Retinal pigment epithelial cell (primary cell): ENCODE data around the gene SLC25A52.
"Not testable (repeated sequence)": the region's sequence is repeated elsewhere in the genome, so short reads cannot be mapped to it uniquely, and the experiment has no call there.

ENCODE experiments used
- DNase-seq: peaks from one replicate; pipeline ENCODE4 v3.0.0-alpha.2; 2010; ENCODE audit warnings: low read depth
- H3K4me3 ChIP-seq: 2 replicates; pipeline ENCODE4 v1.5.1; 2011; ENCODE audit warnings: mild to moderate bottlenecking, low read length, control low read depth, moderate library complexity
- TF ChIP-seq, protein P1 (sequence below): conservative IDR thresholded peaks from 2 replicates; pipeline ENCODE4 v1.5.1; 2011; ENCODE audit warnings: low read depth, low read length, control low read depth, inconsistent platforms

Gene SLC25A52

GRCh38 chr18:31773774-31774476, 13.2 kb upstream of the SLC25A52 start:
- no peak overlapping the region for H3K4me3 ChIP-seq
- TF ChIP-seq, protein P1, sequence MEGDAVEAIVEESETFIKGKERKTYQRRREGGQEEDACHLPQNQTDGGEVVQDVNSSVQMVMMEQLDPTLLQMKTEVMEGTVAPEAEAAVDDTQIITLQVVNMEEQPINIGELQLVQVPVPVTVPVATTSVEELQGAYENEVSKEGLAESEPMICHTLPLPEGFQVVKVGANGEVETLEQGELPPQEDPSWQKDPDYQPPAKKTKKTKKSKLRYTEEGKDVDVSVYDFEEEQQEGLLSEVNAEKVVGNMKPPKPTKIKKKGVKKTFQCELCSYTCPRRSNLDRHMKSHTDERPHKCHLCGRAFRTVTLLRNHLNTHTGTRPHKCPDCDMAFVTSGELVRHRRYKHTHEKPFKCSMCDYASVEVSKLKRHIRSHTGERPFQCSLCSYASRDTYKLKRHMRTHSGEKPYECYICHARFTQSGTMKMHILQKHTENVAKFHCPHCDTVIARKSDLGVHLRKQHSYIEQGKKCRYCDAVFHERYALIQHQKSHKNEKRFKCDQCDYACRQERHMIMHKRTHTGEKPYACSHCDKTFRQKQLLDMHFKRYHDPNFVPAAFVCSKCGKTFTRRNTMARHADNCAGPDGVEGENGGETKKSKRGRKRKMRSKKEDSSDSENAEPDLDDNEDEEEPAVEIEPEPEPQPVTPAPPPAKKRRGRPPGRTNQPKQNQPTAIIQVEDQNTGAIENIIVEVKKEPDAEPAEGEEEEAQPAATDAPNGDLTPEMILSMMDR = no peak
- no peak for DNase-seq

DNA sequence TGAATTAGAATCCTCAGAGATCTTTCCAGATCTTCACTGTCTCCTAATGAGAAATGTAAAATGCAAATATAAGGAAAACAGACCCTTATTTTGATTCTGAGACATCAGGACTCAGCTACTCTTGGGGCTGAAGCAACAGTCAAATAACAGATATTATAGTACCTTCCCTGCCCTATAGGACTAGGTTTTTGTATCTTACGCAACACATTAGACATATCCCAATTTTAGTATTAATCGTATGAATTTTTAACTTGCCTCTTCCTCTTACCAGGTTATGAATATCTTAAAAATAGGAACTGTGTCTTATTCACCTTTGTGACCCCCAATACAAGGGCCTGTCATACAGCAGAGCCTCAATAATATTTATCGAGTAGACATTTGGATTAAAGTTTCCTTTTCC, 12.0 kb upstream of the SLC25A52 start:
- TF ChIP-seq, protein P1 = no peak
- DNase-seq = no peak
- H3K4me3 ChIP-seq = no peak overlapping the region

GRCh38 chr18:31750273-31750672, 10.4 kb downstream of the SLC25A52 start:
- TF ChIP-seq, protein P1 = no peak
- DNase-seq = no peak
- H3K4me3 ChIP-seq = no peak overlapping the region

- TF ChIP-seq, protein P1 = no peak
- DNase-seq = no peak
- H3K4me3 ChIP-seq = no peak overlapping the region
Measured at GRCh38 chr18:31746396-31746795, 14.3 kb downstream of the SLC25A52 start.

DNA sequence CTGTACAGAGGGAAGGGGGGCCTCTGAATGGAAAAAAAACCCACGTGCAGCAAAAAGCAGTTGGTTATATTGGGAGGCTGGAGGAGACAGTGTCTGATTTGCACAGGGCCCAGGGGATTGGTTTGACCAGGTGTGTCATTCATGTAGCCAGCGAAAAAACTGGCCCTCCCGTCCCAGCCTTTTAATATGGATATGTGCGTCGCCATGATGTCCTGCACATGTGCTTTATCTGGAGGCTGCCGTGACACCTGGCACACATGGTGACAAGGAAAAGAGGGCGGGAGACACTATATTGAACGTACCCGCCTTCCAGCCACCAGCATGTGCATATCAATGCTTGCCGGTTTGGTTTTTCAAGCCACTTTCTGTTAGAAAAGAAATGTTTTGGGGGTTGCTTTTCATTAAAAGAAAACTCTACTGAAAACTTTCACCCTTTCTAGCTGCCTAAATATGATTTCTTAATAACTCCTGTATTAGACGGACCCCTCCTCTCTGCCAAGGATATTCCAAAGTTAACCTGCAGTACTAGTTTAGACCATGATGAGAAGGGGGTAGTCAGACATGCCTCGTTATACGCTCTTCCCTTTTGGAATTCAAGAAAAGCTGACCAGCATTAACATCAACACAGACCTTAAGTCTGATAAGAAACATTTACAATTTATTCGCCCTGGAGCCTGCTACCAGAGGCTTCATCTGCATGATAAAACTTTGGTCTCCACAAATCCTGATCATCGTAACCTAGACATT, 16.2 kb downstream of the SLC25A52 start:
- DNase-seq = no peak
- TF ChIP-seq, protein P1 = no peak
- no peak overlapping the region for H3K4me3 ChIP-seq

GRCh38 chr18:31743600-31743999, 17.1 kb downstream of the SLC25A52 start:
- DNase-seq, H3K4me3 ChIP-seq: not testable (repeated sequence)

- TF ChIP-seq, protein P1 = peak; percentile 77
- DNase-seq = no peak
- no peak overlapping the region for H3K4me3 ChIP-seq
Measured at GRCh38 chr18:31741097-31741735, 19.5 kb downstream of the SLC25A52 start.
